GM11168 (cell line): ENCODE results near the gene TRAF2.
"Not testable (repeated sequence)": the region's sequence is repeated elsewhere in the genome, so short reads cannot be mapped to it uniquely, and the experiment has no call there.

Experiments
- in situ Hi-C: fragments of 300-500 bp; cut with MboI; formaldehyde crosslinking; loops from one replicate; pipeline ENCODE4 v1.12.0; 2022; ENCODE audit warnings: low sequenced_read_pairs; ENCODE audit not compliant: unreplicated experiment

Gene TRAF2

GRCh38 chr9:136876476-136876875 is 9.8 kb upstream of the TRAF2 start:
- in situ Hi-C loops = no loop called here

GRCh38 chr9:136880651-136881050 is 5.7 kb upstream of the TRAF2 start:
- in situ Hi-C loops = no loop called here

- in situ Hi-C loops = no loop called here
Measured at GRCh38 chr9:136881691-136882108, 4.6 kb upstream of the TRAF2 start.

GRCh38 chr9:136882109-136882946 is 4.0 kb upstream of the TRAF2 start:
- in situ Hi-C loops = no loop called here

GRCh38 chr9:136882947-136883283 is 3.4 kb upstream of the TRAF2 start:
- in situ Hi-C loops = not testable (repeated sequence)

- in situ Hi-C loops = not testable (repeated sequence)
Measured at GRCh38 chr9:136883670-136884069, 2.6 kb upstream of the TRAF2 start.

GRCh38 chr9:136886610-136887597 is 588 bp downstream of the TRAF2 start:
- in situ Hi-C loops = no loop called here

- in situ Hi-C loops = no loop called here
Measured at GRCh38 chr9:136888454-136888853, 2.1 kb downstream of the TRAF2 start.

GRCh38 chr9:136889858-136890257 is 3.5 kb downstream of the TRAF2 start:
- in situ Hi-C loops = no loop called here

- in situ Hi-C loops = no loop called here
Measured at GRCh38 chr9:136890661-136891060, 4.3 kb downstream of the TRAF2 start.

GRCh38 chr9:136896027-136896426 is 9.7 kb downstream of the TRAF2 start:
- in situ Hi-C loops = no loop called here

GRCh38 chr9:136898483-136899100 is 12.3 kb downstream of the TRAF2 start:
- in situ Hi-C loops = no loop called here

GRCh38 chr9:136899196-136899595 is 12.9 kb downstream of the TRAF2 start:
- in situ Hi-C loops = no loop called here

- in situ Hi-C loops = no loop called here
Measured at GRCh38 chr9:136900556-136900955, 14.2 kb downstream of the TRAF2 start.

GRCh38 chr9:136900988-136901515 is 14.7 kb downstream of the TRAF2 start:
- in situ Hi-C loops = no loop called here

GRCh38 chr9:136901516-136902258 is 15.4 kb downstream of the TRAF2 start:
- in situ Hi-C loops = no loop called here

- in situ Hi-C loops = no loop called here
Measured at GRCh38 chr9:136902259-136902821, 16.0 kb downstream of the TRAF2 start.

- in situ Hi-C loops = no loop called here
Measured at GRCh38 chr9:136903041-136903554, 16.8 kb downstream of the TRAF2 start.

- in situ Hi-C loops = no loop called here
Measured at GRCh38 chr9:136906266-136906665, 19.9 kb downstream of the TRAF2 start.
